Mesenchymal stem cell (in vitro differentiated cells and primary cell): Measurements from ENCODE around the gene MTA1.
A peak's percentile ranks its signal among the peaks of the same experiment; 100 is the strongest.

ENCODE experiments used
- DNase-seq: peaks from one replicate; pipeline ENCODE4 v3.0.0-alpha.2; 2013
- H2AFZ ChIP-seq: one replicate; pipeline ENCODE4 v1.6.1; 2013; ENCODE audit warnings: low read depth, mild to moderate bottlenecking, control low read depth, inconsistent platforms, low read length, moderate library complexity
- H2AK5ac ChIP-seq: 2 replicates; pipeline ENCODE4 v1.6.1; 2013; ENCODE audit warnings: low read length, moderate library complexity, mild to moderate bottlenecking, inconsistent platforms; ENCODE audit not compliant: severe bottlenecking
- H2BK120ac ChIP-seq: one replicate; pipeline ENCODE4 v1.6.1; 2013; ENCODE audit warnings: low read depth, mild to moderate bottlenecking, inconsistent platforms, low read length, moderate library complexity
- H2BK12ac ChIP-seq, 2 experiments: one replicate each; pipeline ENCODE4 v1.6.1; 2013; ENCODE audit warnings: inconsistent platforms in 2 of 2, low read length in 2 of 2, mild to moderate bottlenecking in 2 of 2, moderate library complexity in 2 of 2, control low read depth in 1 of 2
- H2BK15ac ChIP-seq: one replicate; pipeline ENCODE4 v1.6.1; 2013; ENCODE audit warnings: mild to moderate bottlenecking, low read depth, inconsistent platforms; ENCODE audit not compliant: poor library complexity, severe bottlenecking
- H2BK5ac ChIP-seq: 2 replicates; pipeline ENCODE4 v1.6.1; 2013; ENCODE audit warnings: low read depth, mild to moderate bottlenecking, low read length, control low read depth, inconsistent platforms; ENCODE audit not compliant: poor library complexity, severe bottlenecking
- H3K14ac ChIP-seq, 2 experiments: one replicate each; pipeline ENCODE4 v1.6.1; 2013; ENCODE audit warnings: inconsistent platforms in 2 of 2, low read length in 2 of 2, control low read depth in 1 of 2, mild to moderate bottlenecking in 1 of 2, moderate library complexity in 1 of 2
- H3K18ac ChIP-seq, 2 experiments: one replicate each; pipeline ENCODE4 v1.6.1; 2013; ENCODE audit warnings: inconsistent platforms in 2 of 2, low read length in 2 of 2, control low read depth in 1 of 2, low read depth in 1 of 2, mild to moderate bottlenecking in 1 of 2
- H3K23ac ChIP-seq, 2 experiments: one replicate each; pipeline ENCODE4 v1.6.1; 2013; ENCODE audit warnings: inconsistent platforms in 2 of 2, low read length in 2 of 2, mild to moderate bottlenecking in 2 of 2, moderate library complexity in 2 of 2, control low read depth in 1 of 2
- H3K27ac ChIP-seq: 2 replicates; pipeline ENCODE4 v1.5.1; 2013; ENCODE audit warnings: mild to moderate bottlenecking, moderate library complexity, low read length, control low read depth, inconsistent platforms; ENCODE audit not compliant: poor library complexity, severe bottlenecking
- H3K27me3 ChIP-seq, 2 experiments: 2 replicates each; pipeline versions ENCODE4 v1.6.1 to v1.7.0; 2013; ENCODE audit warnings: low read length in 2 of 2, mild to moderate bottlenecking in 2 of 2, moderate library complexity in 2 of 2, control low read depth in 1 of 2, inconsistent platforms in 1 of 2; ENCODE audit not compliant: control insufficient read depth in 1 of 2, insufficient read depth in 1 of 2
- H3K36me3 ChIP-seq, 2 experiments: 2 replicates each; pipeline versions ENCODE4 v1.6.1 to v1.7.0; 2013; ENCODE audit warnings: low read length in 2 of 2, control low read depth in 1 of 2, inconsistent platforms in 1 of 2, low read depth in 1 of 2, mild to moderate bottlenecking in 1 of 2; ENCODE audit not compliant: insufficient read depth in 2 of 2, control insufficient read depth in 1 of 2
- H3K4ac ChIP-seq, 2 experiments: one replicate each; pipeline ENCODE4 v1.6.1; 2013; ENCODE audit warnings: inconsistent platforms in 2 of 2, low read length in 2 of 2, mild to moderate bottlenecking in 2 of 2, moderate library complexity in 2 of 2, control low read depth in 1 of 2, low read depth in 1 of 2
- H3K4me1 ChIP-seq: 2 replicates; pipeline ENCODE4 v1.6.1; 2013; ENCODE audit warnings: low read depth, low read length, control low read depth; ENCODE audit not compliant: control insufficient read depth, insufficient read depth
- H3K4me2 ChIP-seq: 2 replicates; pipeline ENCODE4 v1.6.1; 2013; ENCODE audit warnings: low read length, mild to moderate bottlenecking, inconsistent platforms; ENCODE audit not compliant: poor library complexity, severe bottlenecking
- H3K4me3 ChIP-seq, 2 experiments: 2 replicates each; pipeline versions ENCODE4 v1.5.1 to v1.7.0; 2013; ENCODE audit warnings: low read length in 2 of 2, mild to moderate bottlenecking in 2 of 2, control low read depth in 1 of 2, low read depth in 1 of 2; ENCODE audit not compliant: insufficient read depth in 1 of 2
- H3K79me1 ChIP-seq: replicated peaks from 2 replicates; pipeline ENCODE4 v1.6.1; 2013; ENCODE audit warnings: mild to moderate bottlenecking, control low read depth, low read length, inconsistent platforms; ENCODE audit not compliant: poor library complexity, severe bottlenecking
- H3K9ac ChIP-seq: 2 replicates; pipeline ENCODE4 v1.7.0; 2013; ENCODE audit warnings: mild to moderate bottlenecking, low read length, moderate library complexity
- H3K9me3 ChIP-seq: 2 replicates; pipeline ENCODE4 v1.7.0; 2013; ENCODE audit warnings: mild to moderate bottlenecking, low read length; ENCODE audit not compliant: control insufficient read depth
- H4K8ac ChIP-seq: one replicate; pipeline ENCODE4 v1.6.1; 2013; ENCODE audit warnings: inconsistent platforms, mild to moderate bottlenecking, low read length, moderate library complexity
- H4K91ac ChIP-seq: one replicate; pipeline ENCODE4 v1.6.1; 2013; ENCODE audit warnings: mild to moderate bottlenecking, low read length, inconsistent platforms
- WGBS: methylation state at CpG from one replicate; pipeline ENCODE4 v1.1.7; 2013; ENCODE audit warnings: mixed read lengths; 5-methylcytosine and 5-hydroxymethylcytosine counted together

Gene MTA1

GRCh38 chr14:105394714-105395537, 24.7 kb upstream of the MTA1 start:
- Histone ChIP-seq H3K27me3 (no peaks in the 10 kb centered on the region), H3K9me3 (no peaks in the 10 kb centered on the region), H2AFZ (no peak overlapping the region), H2AK5ac (no peak overlapping the region), H3K9ac (no peak overlapping the region), H4K91ac (no peak overlapping the region), H3K4me2 (no peak overlapping the region), H3K4me3 (no peak overlapping the region), H3K79me1 (peaks cover 13% of the 10 kb centered on the region), H2BK12ac (no peak overlapping the region), H3K14ac (no peak overlapping the region), H2BK120ac (no peak overlapping the region), H3K18ac (no peak overlapping the region), H3K27ac (no peak overlapping the region), H4K8ac (no peak overlapping the region), H3K36me3 (peaks cover 22 to 52% of the 10 kb centered on the region in 2 experiments), H3K4ac (no peak overlapping the region), H3K4me1 (peaks cover 21% of the 10 kb centered on the region), H2BK5ac (no peak overlapping the region), H2BK15ac (no peak overlapping the region), H3K23ac (no peak overlapping the region)
- 89% methylated on average over 24 of the region's 25 CpGs for WGBS
- no peak for DNase-seq

DNA sequence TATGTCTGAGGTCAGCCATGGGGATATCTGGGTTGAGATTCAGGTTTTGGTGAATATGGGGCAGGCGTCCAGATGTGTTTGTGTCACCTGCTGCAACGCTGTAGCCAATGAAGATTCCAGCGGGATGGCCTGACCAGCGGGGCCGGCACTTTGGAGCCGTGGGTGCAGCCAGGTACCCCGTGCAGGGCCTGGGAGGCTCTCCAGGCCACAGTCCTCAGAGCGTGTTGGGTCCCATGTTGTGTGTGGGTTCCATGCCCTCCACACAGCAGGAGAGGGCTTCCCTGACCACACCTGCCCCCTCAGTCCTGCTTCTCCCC, 24.1 kb upstream of the MTA1 start:
- Histone ChIP-seq H3K4ac (no peak overlapping the region), H3K4me2 (no peak overlapping the region), H3K27ac (no peak overlapping the region), H3K14ac (no peak overlapping the region), H3K9me3 (no peaks in the 10 kb centered on the region), H2AFZ (no peak overlapping the region), H4K91ac (no peak overlapping the region), H2BK5ac (no peak overlapping the region), H3K4me3 (no peak overlapping the region), H3K23ac (no peak overlapping the region), H3K4me1 (peaks cover 21% of the 10 kb centered on the region), H2AK5ac (no peak overlapping the region), H3K18ac (no peak overlapping the region), H2BK15ac (no peak overlapping the region), H3K9ac (no peak overlapping the region), H3K36me3 (peaks cover 28 to 57% of the 10 kb centered on the region in 2 experiments), H2BK120ac (no peak overlapping the region), H3K27me3 (no peaks in the 10 kb centered on the region), H2BK12ac (no peak overlapping the region), H4K8ac (no peak overlapping the region), H3K79me1 (peaks cover 19% of the 10 kb centered on the region)
- DNase-seq = no peak
- 99% methylated on average over 8 of the region's 8 CpGs for WGBS

GRCh38 chr14:105397350-105397931, 22.2 kb upstream of the MTA1 start:
- H3K4ac ChIP-seq = peak overlapping the region; percentile 9 to 55
- 98% methylated on average over 13 of the region's 13 CpGs for WGBS
- peak overlapping the region; percentile 87 for H2AFZ ChIP-seq
- peak overlapping the region; percentile 93 for H3K9ac ChIP-seq
- H2AK5ac ChIP-seq = peak overlapping the region; percentile 11
- peaks cover 21% of the 10 kb centered on the region for H3K4me1 ChIP-seq
- no peak for DNase-seq
- no peaks in the 10 kb centered on the region for H3K9me3 ChIP-seq
- peak overlapping the region; percentile 36 for H4K91ac ChIP-seq
- H2BK120ac ChIP-seq = no peak overlapping the region
- peaks cover 32 to 51% of the 10 kb centered on the region in 2 experiments for H3K36me3 ChIP-seq
- no peak overlapping the region for H3K27ac ChIP-seq
- no peak overlapping the region for H3K4me2 ChIP-seq
- H2BK12ac ChIP-seq = peak overlapping the region in 1 of 2 experiments; percentile 2
- H3K14ac ChIP-seq = no peak overlapping the region
- H3K18ac ChIP-seq = no peak overlapping the region
- H3K27me3 ChIP-seq = no peaks in the 10 kb centered on the region
- H2BK15ac ChIP-seq = no peak overlapping the region
- H3K23ac ChIP-seq = no peak overlapping the region
- peak overlapping the region in 1 of 2 experiments; percentile 92 for H3K4me3 ChIP-seq
- H3K79me1 ChIP-seq = peaks cover 20% of the 10 kb centered on the region
- no peak overlapping the region for H2BK5ac ChIP-seq
- H4K8ac ChIP-seq = peak overlapping the region; percentile 71

DNA sequence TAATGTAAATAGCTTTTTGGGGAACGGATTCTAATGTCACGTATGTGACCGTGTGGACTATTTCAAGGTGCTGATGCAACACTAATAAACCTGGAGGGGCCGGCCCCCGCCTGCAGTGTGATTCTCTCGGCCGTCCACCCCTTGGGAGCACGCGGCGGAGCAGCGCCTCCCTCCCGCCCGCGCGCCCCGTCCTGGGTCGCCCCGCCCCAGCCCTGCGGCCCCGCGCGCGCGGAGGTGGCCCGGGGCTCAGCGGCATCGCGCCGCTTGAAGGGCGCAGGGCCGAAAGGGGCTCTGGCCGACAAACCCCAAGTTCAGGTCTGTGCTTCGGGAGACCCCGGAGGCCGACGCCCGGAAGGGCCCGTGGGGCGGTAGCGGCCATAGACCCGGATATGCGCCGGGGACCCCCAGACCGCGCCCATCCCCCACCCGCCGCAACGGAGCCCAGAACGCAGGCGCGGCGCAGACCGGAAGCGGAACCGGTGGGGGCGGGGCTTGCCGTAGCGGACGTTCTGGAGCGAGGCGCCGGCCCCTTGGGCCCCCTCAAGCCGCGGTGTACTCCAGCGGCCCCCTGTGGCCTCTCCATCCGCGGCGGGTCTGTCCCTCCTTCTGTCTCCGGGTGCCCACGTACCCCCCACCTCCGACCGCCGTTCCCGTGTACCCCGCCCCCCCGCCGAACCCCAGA, 21.4 kb upstream of the MTA1 start, which contains the start of gene TEX22:
TEX22 (plus strand) TSS at position 495 of the 682 bp plus-strand sequence. CDS start 803 bp downstream, outside the sequence.
- H2BK15ac ChIP-seq = peak within 1 kb of the TSS; percentile 12
- peak within 1 kb of the TSS; percentile 98 for H4K8ac ChIP-seq
- peak within 1 kb of the TSS; percentile 89 for H2BK120ac ChIP-seq
- peaks cover 21% of the 10 kb centered on the region for H3K4me1 ChIP-seq
- peak within 1 kb of the TSS in 1 of 2 experiments; percentile 68 for H2BK12ac ChIP-seq
- 24% methylated on average over 73 of the region's 77 CpGs for WGBS
- no peaks in the 10 kb centered on the region for H3K9me3 ChIP-seq
- H3K18ac ChIP-seq = peak within 1 kb of the TSS; percentile 85 to 88
- peak within 1 kb of the TSS; percentile 65 to 92 for H3K4me3 ChIP-seq
- DNase-seq = peak; percentile 65
- H2AK5ac ChIP-seq = peak within 1 kb of the TSS; percentile 81
- peak within 1 kb of the TSS; percentile 93 for H3K9ac ChIP-seq
- peak within 1 kb of the TSS; percentile 45 to 87 for H3K14ac ChIP-seq
- no peaks in the 10 kb centered on the region for H3K27me3 ChIP-seq
- H2BK5ac ChIP-seq = no peak within 1 kb of the TSS
- no peak within 1 kb of the TSS for H3K23ac ChIP-seq
- H4K91ac ChIP-seq = peak within 1 kb of the TSS; percentile 87
- H2AFZ ChIP-seq = peak within 1 kb of the TSS; percentile 87
- peaks cover 28 to 43% of the 10 kb centered on the region in 2 experiments for H3K36me3 ChIP-seq
- no peak within 1 kb of the TSS for H3K27ac ChIP-seq
- peak within 1 kb of the TSS; percentile 95 for H3K4ac ChIP-seq
- peaks cover 20% of the 10 kb centered on the region for H3K79me1 ChIP-seq
- peak within 1 kb of the TSS; percentile 93 for H3K4me2 ChIP-seq
